T-helper 1 cell treated with Interleukin-12 subunit alpha and Interleukin-12 subunit beta and Interleukin-4 antibody, amounts not matched to agents 30 μg/mL and 1 μg/mL, for 36 hours (primary cell): ENCODE data around the gene MRTO4.
A peak's percentile ranks its signal among the peaks of the same experiment; 100 is the strongest.
"Not testable (repeated sequence)": the region's sequence is repeated elsewhere in the genome, so short reads cannot be mapped to it uniquely, and the experiment has no call there.

Experiments
- H3K27ac Mint-ChIP-seq: one replicate; pipeline ENCODE4 v1.8.0; 2021; ENCODE audit warnings: mild to moderate bottlenecking, mixed read lengths
- H3K27me3 Mint-ChIP-seq: one replicate; pipeline ENCODE4 v1.8.0; 2021; ENCODE audit warnings: low read depth, mixed read lengths
- H3K36me3 Mint-ChIP-seq: one replicate; pipeline ENCODE4 v1.8.0; 2021; ENCODE audit warnings: low read depth, mixed read lengths
- H3K4me1 Mint-ChIP-seq: one replicate; pipeline ENCODE4 v1.8.0; 2021; ENCODE audit warnings: low read depth, mixed read lengths
- H3K4me3 Mint-ChIP-seq: one replicate; pipeline ENCODE4 v1.8.0; 2021; ENCODE audit warnings: mild to moderate bottlenecking, moderate library complexity, mixed read lengths
- H3K9me3 Mint-ChIP-seq: one replicate; pipeline ENCODE4 v1.8.0; 2021; ENCODE audit warnings: mixed read lengths

The MRTO4 gene

DNA sequence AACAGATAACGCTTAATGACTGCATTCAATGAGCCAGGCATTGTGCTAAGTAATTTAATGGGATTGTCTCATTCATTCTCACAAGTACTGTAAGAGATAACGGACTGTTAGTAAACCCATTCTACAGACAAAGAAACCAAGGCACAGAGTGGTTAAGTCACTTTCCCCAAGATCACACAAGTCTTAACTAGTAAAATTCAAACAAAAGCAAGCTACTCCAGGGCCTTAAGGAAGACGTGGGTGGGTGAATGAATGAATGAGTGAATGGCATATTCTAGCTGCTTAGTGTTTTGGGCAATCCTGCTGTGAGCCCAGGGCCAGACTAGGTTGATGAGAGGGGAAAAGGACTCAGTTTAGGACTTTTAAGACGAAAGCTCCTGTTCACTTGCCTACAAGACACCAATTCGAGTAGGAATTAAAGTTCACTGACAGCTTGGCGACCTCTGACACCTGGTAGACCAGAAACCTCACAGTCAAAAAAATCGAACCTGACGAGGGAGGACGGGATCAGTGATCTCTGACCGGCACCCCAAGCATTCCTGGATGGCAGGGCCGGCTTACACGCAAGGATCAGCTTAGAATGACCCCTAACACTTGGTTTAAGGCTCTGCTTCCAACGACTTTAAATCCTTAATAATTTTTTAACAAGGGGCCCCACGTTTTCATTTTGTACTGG is 838 bp upstream of the MRTO4 start:
- Mint-ChIP-seq H3K27ac (peak overlapping the region; percentile 92), H3K4me3 (peak overlapping the region; percentile 91), H3K9me3 (no peaks in the 10 kb centered on the region), H3K27me3 (no peaks in the 10 kb centered on the region), H3K4me1 (peaks cover 17% of the 10 kb centered on the region), H3K36me3 (no peaks in the 10 kb centered on the region)

GRCh38 chr1:19254416-19254815 is 2.8 kb downstream of the MRTO4 start:
- Mint-ChIP-seq H3K27me3 (no peaks in the 10 kb centered on the region), H3K4me3 (no peak overlapping the region), H3K4me1 (peaks cover 19% of the 10 kb centered on the region), H3K36me3 (peaks cover 2% of the 10 kb centered on the region), H3K9me3 (no peaks in the 10 kb centered on the region), H3K27ac (no peak overlapping the region)

DNA sequence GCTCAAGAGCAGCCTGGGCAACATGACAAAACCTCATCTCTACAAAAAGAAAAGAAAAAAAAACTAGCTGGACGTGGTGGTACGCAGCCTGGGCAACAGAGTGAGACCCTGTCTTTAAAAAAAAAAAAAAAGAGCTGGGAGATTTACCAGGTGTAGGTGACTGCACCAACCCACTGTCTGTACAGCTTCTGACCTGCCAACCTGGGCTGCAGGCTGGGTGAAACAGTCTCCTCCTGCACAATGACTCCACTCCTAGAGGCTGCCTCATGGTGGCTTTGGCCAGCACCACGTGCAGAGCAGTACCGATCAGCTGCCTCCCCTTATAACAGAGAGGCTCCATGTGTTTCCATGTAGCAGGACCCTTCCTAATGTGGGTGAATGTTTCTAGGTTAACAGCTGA is 3.7 kb downstream of the MRTO4 start:
- Mint-ChIP-seq H3K27me3 (no peaks in the 10 kb centered on the region), H3K4me1 (peaks cover 17% of the 10 kb centered on the region), H3K9me3 (no peaks in the 10 kb centered on the region), H3K27ac (no peak overlapping the region), H3K4me3 (no peak overlapping the region), H3K36me3 (peaks cover 7% of the 10 kb centered on the region)

GRCh38 chr1:19256301-19256700 is 4.7 kb downstream of the MRTO4 start:
- H3K27me3 Mint-ChIP-seq, H3K4me3 Mint-ChIP-seq, H3K27ac Mint-ChIP-seq, H3K9me3 Mint-ChIP-seq, H3K36me3 Mint-ChIP-seq: not testable (repeated sequence)
- H3K4me1 Mint-ChIP-seq, result peaks cover 12% of the 10 kb centered on the region

- Mint-ChIP-seq H3K4me1 (peaks cover 12% of the 10 kb centered on the region), H3K9me3 (no peaks in the 10 kb centered on the region), H3K4me3 (no peak overlapping the region), H3K36me3 (peaks cover 8% of the 10 kb centered on the region), H3K27ac (peak overlapping the region; percentile 21), H3K27me3 (no peaks in the 10 kb centered on the region)
Measured at GRCh38 chr1:19257178-19257914, 5.7 kb downstream of the MRTO4 start.

DNA sequence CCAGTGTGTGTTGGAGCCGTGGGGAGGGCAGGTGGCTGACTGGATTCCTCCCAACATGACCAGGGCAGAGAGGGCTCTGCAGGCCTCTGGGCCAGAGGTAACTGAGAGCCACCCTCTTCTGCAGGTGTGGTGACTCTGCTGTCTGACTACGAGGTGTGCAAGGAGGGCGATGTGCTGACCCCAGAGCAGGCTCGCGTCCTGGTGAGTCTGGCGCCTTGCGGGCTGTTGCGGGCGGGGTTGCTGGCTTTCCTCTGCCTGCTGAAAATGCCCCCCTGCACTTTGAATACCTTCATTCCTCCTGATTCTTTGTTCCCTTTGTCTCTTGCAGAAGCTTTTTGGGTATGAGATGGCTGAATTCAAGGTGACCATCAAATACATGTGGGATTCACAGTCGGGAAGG is 6.7 kb downstream of the MRTO4 start:
- Mint-ChIP-seq H3K4me3 (no peak overlapping the region), H3K36me3 (peaks cover 8% of the 10 kb centered on the region), H3K9me3 (no peaks in the 10 kb centered on the region), H3K27me3 (no peaks in the 10 kb centered on the region), H3K4me1 (peaks cover 5% of the 10 kb centered on the region), H3K27ac (no peak overlapping the region)

GRCh38 chr1:19260211-19261138 is 8.9 kb downstream of the MRTO4 start:
- no peak overlapping the region for H3K4me3 Mint-ChIP-seq
- H3K9me3 Mint-ChIP-seq, result no peaks in the 10 kb centered on the region
- peaks cover 8% of the 10 kb centered on the region for H3K36me3 Mint-ChIP-seq
- no peak overlapping the region for H3K27ac Mint-ChIP-seq
- peaks cover 1% of the 10 kb centered on the region for H3K4me1 Mint-ChIP-seq
- H3K27me3 Mint-ChIP-seq, result no peaks in the 10 kb centered on the region

- peaks cover 6% of the 10 kb centered on the region for H3K36me3 Mint-ChIP-seq
- H3K4me1 Mint-ChIP-seq, result peaks cover 1% of the 10 kb centered on the region
- H3K27me3 Mint-ChIP-seq, result no peaks in the 10 kb centered on the region
- no peak overlapping the region for H3K4me3 Mint-ChIP-seq
- no peaks in the 10 kb centered on the region for H3K9me3 Mint-ChIP-seq
- H3K27ac Mint-ChIP-seq, result no peak overlapping the region
Measured at GRCh38 chr1:19262047-19262446, 10.4 kb downstream of the MRTO4 start.

DNA sequence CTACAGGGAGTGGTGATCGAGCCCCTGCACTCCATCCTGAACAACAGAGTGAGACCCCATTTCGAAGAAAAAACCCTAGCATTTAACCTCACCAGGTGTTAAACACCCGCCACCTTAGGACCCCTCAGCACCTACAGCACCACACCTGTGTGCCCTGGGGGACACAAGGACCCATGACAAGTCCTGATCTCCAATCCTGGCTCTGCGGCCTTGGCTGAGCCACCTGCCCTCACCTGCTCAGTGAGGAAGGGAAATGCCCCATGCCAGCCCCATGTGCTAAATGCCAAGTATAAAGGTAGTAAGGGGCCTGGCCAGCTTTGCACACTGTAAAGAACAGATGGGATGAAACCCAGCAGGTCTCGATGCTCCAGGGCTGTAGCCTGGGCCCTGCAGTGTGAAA is 11.1 kb downstream of the MRTO4 start:
- Mint-ChIP-seq H3K4me1 (no peaks in the 10 kb centered on the region), H3K27ac (no peak overlapping the region), H3K27me3 (no peaks in the 10 kb centered on the region), H3K9me3 (no peaks in the 10 kb centered on the region), H3K36me3 (peaks cover 6% of the 10 kb centered on the region), H3K4me3 (no peak overlapping the region)

DNA sequence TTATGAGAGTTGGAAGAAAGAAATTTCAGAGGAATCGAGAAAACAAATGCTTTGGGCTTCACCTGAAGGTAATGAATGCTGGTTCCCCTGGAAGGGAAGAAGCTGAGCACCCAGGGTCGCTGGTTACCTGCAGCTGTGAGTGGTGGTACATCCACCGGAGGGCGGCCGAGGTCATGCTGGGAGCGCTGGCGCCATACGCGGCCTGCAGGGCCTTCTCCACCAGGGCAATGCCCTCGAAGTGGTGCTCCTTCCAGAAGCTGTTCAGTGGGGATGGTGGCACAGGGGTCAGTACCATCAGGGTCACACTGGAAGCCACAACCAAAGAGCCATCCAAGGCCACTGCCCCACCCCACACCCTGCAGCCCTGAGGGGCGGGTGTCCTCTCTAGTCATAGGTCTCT is 16.8 kb downstream of the MRTO4 start:
- Mint-ChIP-seq H3K4me3 (no peak overlapping the region), H3K27ac (no peak overlapping the region), H3K9me3 (no peaks in the 10 kb centered on the region), H3K4me1 (no peaks in the 10 kb centered on the region), H3K27me3 (peaks cover 7% of the 10 kb centered on the region), H3K36me3 (peaks cover 4% of the 10 kb centered on the region)

- not testable (repeated sequence) for H3K9me3 Mint-ChIP-seq, H3K4me1 Mint-ChIP-seq
- peaks cover 12% of the 10 kb centered on the region for H3K27me3 Mint-ChIP-seq
Measured at GRCh38 chr1:19269427-19270342, 18.1 kb downstream of the MRTO4 start.

DNA sequence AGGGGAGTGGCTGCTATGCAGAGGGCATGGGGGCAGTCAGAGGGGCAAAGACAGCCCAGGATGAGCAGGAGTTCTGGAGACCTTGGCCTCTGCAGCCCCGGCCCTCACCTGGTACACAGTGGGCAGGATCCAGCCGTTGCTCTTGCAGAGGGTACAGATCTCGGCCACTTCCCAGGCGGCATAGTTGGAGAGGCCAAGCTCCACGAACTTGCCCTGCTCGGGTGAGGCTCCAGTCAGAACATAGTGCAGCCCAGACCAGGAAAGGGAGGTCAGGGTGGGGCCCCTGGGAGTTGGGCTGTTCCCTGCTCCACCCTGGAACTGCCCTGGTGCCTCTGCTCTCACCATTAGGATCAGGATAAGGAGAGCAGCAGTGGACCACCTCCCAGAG is 18.7 kb downstream of the MRTO4 start:
- not testable (repeated sequence) for H3K4me1 Mint-ChIP-seq, H3K27ac Mint-ChIP-seq, H3K9me3 Mint-ChIP-seq, H3K4me3 Mint-ChIP-seq, H3K36me3 Mint-ChIP-seq
- H3K27me3 Mint-ChIP-seq, result peaks cover 12% of the 10 kb centered on the region

More at GRCh38 chr1:19269427-19270342, 18.1 kb downstream of the MRTO4 start:
- not testable (repeated sequence) for H3K4me3 Mint-ChIP-seq, H3K36me3 Mint-ChIP-seq, H3K27ac Mint-ChIP-seq

DNA sequence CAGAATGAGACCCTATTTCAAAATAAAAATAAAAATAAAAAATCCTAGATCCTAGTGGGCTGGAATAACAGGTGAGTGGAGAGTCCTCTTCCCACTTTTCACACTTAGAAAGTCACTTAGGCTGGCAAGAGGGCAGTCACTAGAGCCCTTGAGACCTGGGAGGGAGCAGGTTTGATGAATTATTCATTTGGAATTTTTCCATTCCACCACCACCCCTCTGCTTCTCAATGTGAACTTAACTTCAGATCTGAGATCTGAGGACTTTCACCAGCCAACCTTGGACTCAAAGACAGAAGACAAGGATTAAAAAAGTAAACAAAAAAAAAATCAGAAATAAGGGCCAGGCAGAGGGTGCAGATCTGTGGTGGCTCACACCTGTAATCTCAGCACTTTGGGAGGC is 20.5 kb downstream of the MRTO4 start:
- Mint-ChIP-seq H3K4me3 (no peak overlapping the region), H3K4me1 (no peaks in the 10 kb centered on the region), H3K9me3 (peaks cover 9% of the 10 kb centered on the region), H3K27me3 (peaks cover 17% of the 10 kb centered on the region), H3K27ac (no peak overlapping the region), H3K36me3 (peaks cover 5% of the 10 kb centered on the region)
